HCT116 (cell line): ENCODE results near the gene HSCB. TPM values are rescaled to one million over a fixed set of nuclear protein-coding genes. Genes with fewer than 3 reads are reported as not detected.

Source experiments
- ATAC-seq: fragments of 200-7000 bp; cut with Tn5 transposase; 2 replicates; pipeline ENCODE4 v1.9.1; 2020; ENCODE audit warnings: mild to moderate bottlenecking, moderate library complexity
- BruUV-seq: library from RNA; stranded (reverse); fragments of 400-500 nt; replicated peaks from 2 replicates; lab custom pipeline; 2021; lab: Mats Ljungman, UMichigan
- CTCF ChIA-PET: fragments of 300-600 bp; sonication (Branson Sonifier 250); formaldehyde crosslinking; loops from one replicate; lab custom pipeline; 2021; ENCODE audit warnings: antibody characterized with exemption; lab: Charles Lee
- POLR2A ChIA-PET: fragments of 300-600, 350-600 bp; sonication (Branson Sonifier 250); formaldehyde crosslinking; loops from one replicate; lab custom pipeline; 2021; ENCODE audit warnings: antibody characterized with exemption; lab: Charles Lee
- RAD21 ChIA-PET, 2 experiments: fragments of 300-600 bp; sonication (Branson Sonifier 250); formaldehyde crosslinking; loops; one replicate each; lab custom pipeline; 2023; ENCODE audit warnings: low total read pairs in 2 of 2; ENCODE audit not compliant: uncharacterized antibody in 2 of 2, unreplicated experiment in 2 of 2, low non-redundant PET in 1 of 2; lab: Charles Lee
- DNase-seq: peaks from one replicate; pipeline ENCODE4 v3.0.0-alpha.2; 2010; ENCODE audit warnings: low read depth, low spot score
- H2AFZ ChIP-seq: fragments of 200-600 bp; shearing (Covaris generic), sonication (generic); 2 replicates; pipeline ENCODE4 v1.6.1; 2017; ENCODE audit warnings: low read depth, mixed run types, mixed read lengths, antibody characterized with exemption, low read length; ENCODE audit not compliant: poor library complexity, severe bottlenecking
- H3K27ac ChIP-seq: 2 replicates; pipeline ENCODE4 v1.5.1; 2012; ENCODE audit warnings: low read depth, low read length
- H3K27me3 ChIP-seq: fragments of 200-600 bp; sonication (generic); 2 replicates; pipeline ENCODE4 v1.6.1; 2016; ENCODE audit warnings: mixed run types, low read length, mixed read lengths; ENCODE audit not compliant: insufficient read depth
- H3K36me3 ChIP-seq, 2 experiments: fragments of 200-500 bp in 1 of 2; fragments of 200-600 bp in 1 of 2; sonication (Bioruptor generic) in 1 of 2; sonication (generic) in 1 of 2; 2 replicates each; pipeline versions ENCODE4 v1.5.1 to v1.6.1; 2014 to 2016; ENCODE audit warnings: low read length in 2 of 2, inconsistent platforms in 1 of 2, mixed read lengths in 1 of 2, mixed run types in 1 of 2; ENCODE audit not compliant: insufficient read depth in 2 of 2, control insufficient read depth in 1 of 2
- H3K4me1 ChIP-seq, 2 experiments: fragments of 200-600 bp in 1 of 2; sonication (generic) in 1 of 2; 2 replicates each; pipeline versions ENCODE4 v1.5.1 to v1.6.1; 2012 to 2017; ENCODE audit warnings: low read length in 2 of 2, inconsistent platforms in 1 of 2, mild to moderate bottlenecking in 1 of 2, mixed read lengths in 1 of 2, mixed run types in 1 of 2, moderate library complexity in 1 of 2; ENCODE audit not compliant: insufficient read depth in 2 of 2, control insufficient read depth in 1 of 2
- H3K4me2 ChIP-seq: fragments of 200-600 bp; sonication (generic); 2 replicates; pipeline ENCODE4 v1.6.1; 2017; ENCODE audit warnings: mixed run types, low read length, mixed read lengths
- H3K4me3 ChIP-seq, 2 experiments: fragments of 200-600 bp in 1 of 2; sonication (generic) in 1 of 2; replicated peaks in 1 of 2; 2 replicates each; pipeline ENCODE4 v1.5.1; 2011 to 2016; ENCODE audit warnings: low read length in 2 of 2, control low read depth in 1 of 2, low read depth in 1 of 2, mild to moderate bottlenecking in 1 of 2, mixed read lengths in 1 of 2, mixed run types in 1 of 2
- H3K79me2 ChIP-seq: fragments of 200-600 bp; sonication (generic); 2 replicates; pipeline ENCODE4 v1.6.1; 2017; ENCODE audit warnings: mild to moderate bottlenecking, mixed run types, low read length, moderate library complexity, mixed read lengths; ENCODE audit not compliant: insufficient read depth
- H3K9ac ChIP-seq: fragments of 200-600 bp; sonication (generic); 2 replicates; pipeline ENCODE4 v1.6.1; 2016; ENCODE audit warnings: low read length, mixed read lengths
- H3K9me2 ChIP-seq: fragments of 200-600 bp; sonication (generic), shearing (Covaris generic); 2 replicates; pipeline ENCODE4 v1.6.1; 2017; ENCODE audit warnings: mixed run types, mild to moderate bottlenecking, moderate library complexity; ENCODE audit not compliant: insufficient read depth
- H3K9me3 ChIP-seq, 2 experiments: fragments of 200-500 bp in 1 of 2; fragments of 200-600 bp in 1 of 2; sonication (Bioruptor generic) in 1 of 2; sonication (generic) in 1 of 2; 2 replicates each; pipeline ENCODE4 v1.6.1; 2014 to 2017; ENCODE audit warnings: low read length in 2 of 2, mixed read lengths in 2 of 2, inconsistent platforms in 1 of 2, low read depth in 1 of 2, mild to moderate bottlenecking in 1 of 2, mixed run types in 1 of 2, moderate library complexity in 1 of 2; ENCODE audit not compliant: control insufficient read depth in 1 of 2, insufficient read depth in 1 of 2
- H4K20me1 ChIP-seq: fragments of 200-600 bp; sonication (generic), shearing (Covaris generic); 2 replicates; pipeline ENCODE4 v1.6.1; 2017; ENCODE audit warnings: mixed run types, mild to moderate bottlenecking, moderate library complexity; ENCODE audit not compliant: insufficient read depth
- CBX3 ChIP-seq: IDR thresholded peaks from 2 replicates; pipeline ENCODE4 v1.6.1; 2012; ENCODE audit warnings: low read depth
- CEBPB ChIP-seq: IDR thresholded peaks from 2 replicates; pipeline ENCODE4 v1.6.1; 2012; ENCODE audit warnings: low read depth
- EGR1 ChIP-seq: IDR thresholded peaks from 2 replicates; pipeline ENCODE4 v1.6.1; 2012; ENCODE audit warnings: low read depth
- ELF1 ChIP-seq: IDR thresholded peaks from 2 replicates; pipeline ENCODE4 v1.6.1; 2012; ENCODE audit warnings: low read depth, borderline replicate concordance
- EZH2 ChIP-seq: fragments of 200-600 bp; sonication (generic); IDR thresholded peaks from 2 replicates; pipeline ENCODE4 v1.6.1; 2017; ENCODE audit warnings: antibody characterized with exemption, mixed run types
- EZH2phosphoT487 ChIP-seq: fragments of 200-600 bp; IDR thresholded peaks from 2 replicates; pipeline ENCODE4 v1.6.1; 2018; ENCODE audit warnings: antibody characterized with exemption, borderline replicate concordance
- FOSL1 ChIP-seq: IDR thresholded peaks from 2 replicates; pipeline ENCODE4 v1.6.1; 2012; ENCODE audit warnings: low read depth
- POLR2A ChIP-seq: IDR thresholded peaks from 2 replicates; pipeline ENCODE4 v1.7.0; 2011; ENCODE audit warnings: borderline replicate concordance; ENCODE audit not compliant: insufficient read depth, insufficient read length; ENCODE audit errors: extremely low read depth
- SIN3A ChIP-seq: IDR thresholded peaks from 2 replicates; pipeline ENCODE4 v1.6.1; 2012; ENCODE audit warnings: low read depth
- SP1 ChIP-seq: IDR thresholded peaks from 2 replicates; pipeline ENCODE4 v1.6.1; 2012; ENCODE audit warnings: low read depth
- SRF ChIP-seq: IDR thresholded peaks from 2 replicates; pipeline ENCODE4 v1.6.1; 2012; ENCODE audit warnings: low read depth
- TCF7L2 ChIP-seq: IDR thresholded peaks from 2 replicates; pipeline ENCODE4 v1.7.0; 2011; ENCODE audit warnings: borderline replicate concordance, inconsistent platforms; ENCODE audit not compliant: insufficient read depth, insufficient read length; ENCODE audit errors: extremely low read depth
- intact Hi-C: fragments of 100-400 bp; cut with micrococcal nuclease; formaldehyde crosslinking; loops from 2 replicates; pipeline ENCODE4 v1.10.0; 2022
- total RNA-seq: library from RNA; stranded (reverse); gene quantifications from one replicate; pipeline ENCODE4 v1.2.1, GENCODE V29; 2021; ENCODE audit not compliant: unreplicated experiment
- TF ChIP-seq, protein P1 (sequence below): IDR thresholded peaks from 2 replicates; pipeline ENCODE4 v1.6.1; 2012
- TF ChIP-seq, protein P2 (sequence below): IDR thresholded peaks from 2 replicates; pipeline ENCODE4 v1.6.1; 2012
- TF ChIP-seq, protein P3 (sequence below): IDR thresholded peaks from 2 replicates; pipeline ENCODE4 v1.6.1; 2012; ENCODE audit warnings: low read depth

The HSCB gene
- total RNA-seq, 1 experiment from 2014 or later: 14.5 TPM

DNA sequence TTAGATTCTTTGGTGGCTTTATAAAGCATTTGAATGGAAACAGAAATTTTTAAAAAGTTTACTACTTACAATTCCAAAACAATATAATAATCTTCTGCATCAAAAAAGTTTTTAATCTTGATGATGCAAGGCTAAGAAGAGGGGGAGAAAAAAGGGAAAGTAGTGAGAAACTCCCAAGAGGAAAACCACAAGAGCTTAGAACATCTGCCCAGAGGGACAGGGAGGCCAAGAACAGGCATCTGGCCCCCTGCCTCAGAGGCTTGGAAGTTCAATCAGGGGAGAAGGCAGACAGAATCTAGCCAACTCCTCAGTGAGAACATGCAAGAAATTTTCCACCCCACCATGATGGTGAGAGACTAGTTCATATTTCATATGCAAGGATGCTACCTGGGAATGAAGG, 38.4 kb upstream of the HSCB start:
- no TSS peak for BruUV-seq
- H3K4me3 ChIP-seq: no peak overlapping the region
- no peaks in the 10 kb centered on the region for H3K27me3 ChIP-seq
- H3K27ac ChIP-seq: no peak overlapping the region
- no peak overlapping the region for H3K9ac ChIP-seq
- ChIA-PET POLR2A (no interaction called here), CTCF (no interaction called here), RAD21 (no interaction called here)
- H3K4me2 ChIP-seq: no peak overlapping the region
- H3K79me2 ChIP-seq: no peaks in the 10 kb centered on the region
- no peaks in the 10 kb centered on the region for H3K9me3 ChIP-seq
- peaks cover 6 to 12% of the 10 kb centered on the region in 2 experiments; a peak in 3 of 4 replicates for H3K36me3 ChIP-seq
- intact Hi-C loops: no loop called here
- H3K9me2 ChIP-seq: no peaks in the 10 kb centered on the region
- no peak for TF ChIP-seq ELF1
- no peak for TF ChIP-seq SRF
- no peak for TF ChIP-seq TCF7L2
- no peak for TF ChIP-seq EGR1
- TF ChIP-seq, protein P1, sequence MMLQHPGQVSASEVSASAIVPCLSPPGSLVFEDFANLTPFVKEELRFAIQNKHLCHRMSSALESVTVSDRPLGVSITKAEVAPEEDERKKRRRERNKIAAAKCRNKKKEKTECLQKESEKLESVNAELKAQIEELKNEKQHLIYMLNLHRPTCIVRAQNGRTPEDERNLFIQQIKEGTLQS: no peak
- TF ChIP-seq SP1: no peak
- no peak for TF ChIP-seq SIN3A
- TF ChIP-seq, protein P2, sequence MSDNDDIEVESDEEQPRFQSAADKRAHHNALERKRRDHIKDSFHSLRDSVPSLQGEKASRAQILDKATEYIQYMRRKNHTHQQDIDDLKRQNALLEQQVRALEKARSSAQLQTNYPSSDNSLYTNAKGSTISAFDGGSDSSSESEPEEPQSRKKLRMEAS: no peak
- TF ChIP-seq POLR2A: no peak
- TF ChIP-seq CBX3: no peak
- TF ChIP-seq CEBPB: no peak
- TF ChIP-seq FOSL1: no peak
- no peak for TF ChIP-seq EZH2
- TF ChIP-seq, protein P3, sequence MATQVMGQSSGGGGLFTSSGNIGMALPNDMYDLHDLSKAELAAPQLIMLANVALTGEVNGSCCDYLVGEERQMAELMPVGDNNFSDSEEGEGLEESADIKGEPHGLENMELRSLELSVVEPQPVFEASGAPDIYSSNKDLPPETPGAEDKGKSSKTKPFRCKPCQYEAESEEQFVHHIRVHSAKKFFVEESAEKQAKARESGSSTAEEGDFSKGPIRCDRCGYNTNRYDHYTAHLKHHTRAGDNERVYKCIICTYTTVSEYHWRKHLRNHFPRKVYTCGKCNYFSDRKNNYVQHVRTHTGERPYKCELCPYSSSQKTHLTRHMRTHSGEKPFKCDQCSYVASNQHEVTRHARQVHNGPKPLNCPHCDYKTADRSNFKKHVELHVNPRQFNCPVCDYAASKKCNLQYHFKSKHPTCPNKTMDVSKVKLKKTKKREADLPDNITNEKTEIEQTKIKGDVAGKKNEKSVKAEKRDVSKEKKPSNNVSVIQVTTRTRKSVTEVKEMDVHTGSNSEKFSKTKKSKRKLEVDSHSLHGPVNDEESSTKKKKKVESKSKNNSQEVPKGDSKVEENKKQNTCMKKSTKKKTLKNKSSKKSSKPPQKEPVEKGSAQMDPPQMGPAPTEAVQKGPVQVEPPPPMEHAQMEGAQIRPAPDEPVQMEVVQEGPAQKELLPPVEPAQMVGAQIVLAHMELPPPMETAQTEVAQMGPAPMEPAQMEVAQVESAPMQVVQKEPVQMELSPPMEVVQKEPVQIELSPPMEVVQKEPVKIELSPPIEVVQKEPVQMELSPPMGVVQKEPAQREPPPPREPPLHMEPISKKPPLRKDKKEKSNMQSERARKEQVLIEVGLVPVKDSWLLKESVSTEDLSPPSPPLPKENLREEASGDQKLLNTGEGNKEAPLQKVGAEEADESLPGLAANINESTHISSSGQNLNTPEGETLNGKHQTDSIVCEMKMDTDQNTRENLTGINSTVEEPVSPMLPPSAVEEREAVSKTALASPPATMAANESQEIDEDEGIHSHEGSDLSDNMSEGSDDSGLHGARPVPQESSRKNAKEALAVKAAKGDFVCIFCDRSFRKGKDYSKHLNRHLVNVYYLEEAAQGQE: no peak
- no peak for TF ChIP-seq EZH2phosphoT487
- ATAC-seq: no peak
- no peak overlapping the region for H2AFZ ChIP-seq
- H3K4me1 ChIP-seq: no peaks in the 10 kb centered on the region
- no peaks in the 10 kb centered on the region for H4K20me1 ChIP-seq
- DNase-seq: no peak
